Measurements from ENCODE around the gene CEP78.
A peak's percentile ranks its signal among the peaks of the same experiment; 100 is the strongest.
"Not testable (repeated sequence)": the region's sequence is repeated elsewhere in the genome, so short reads cannot be mapped to it uniquely, and the experiment has no call there.

The CEP78 gene

DNA sequence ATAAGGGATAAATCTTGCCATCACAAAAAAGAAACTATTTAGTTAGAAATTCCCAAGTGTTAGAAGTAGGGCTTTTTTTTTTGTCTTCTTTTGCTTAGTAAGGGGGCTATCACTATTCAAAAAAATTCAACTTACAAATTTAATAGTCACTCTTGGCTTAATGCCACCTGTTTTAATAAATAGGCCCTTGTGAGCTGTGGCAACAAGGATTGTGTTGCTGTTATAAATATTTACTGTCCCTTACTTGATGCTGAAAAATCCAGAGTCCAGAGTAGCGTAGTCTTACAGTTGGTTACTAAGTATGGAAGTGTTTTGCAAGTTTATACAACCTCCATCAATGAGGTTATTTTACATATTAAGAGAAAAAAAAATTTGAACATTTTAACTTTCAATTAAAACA is 21.4 kb upstream of the CEP78 start:
- TF ChIP-seq CTCF (conservative IDR thresholded peaks at IDR 0.05) (no peak), ZFX (IDR thresholded peaks at IDR 0.05) (no peak)
- no peak overlapping the region for H3K27ac ChIP-seq

DNA sequence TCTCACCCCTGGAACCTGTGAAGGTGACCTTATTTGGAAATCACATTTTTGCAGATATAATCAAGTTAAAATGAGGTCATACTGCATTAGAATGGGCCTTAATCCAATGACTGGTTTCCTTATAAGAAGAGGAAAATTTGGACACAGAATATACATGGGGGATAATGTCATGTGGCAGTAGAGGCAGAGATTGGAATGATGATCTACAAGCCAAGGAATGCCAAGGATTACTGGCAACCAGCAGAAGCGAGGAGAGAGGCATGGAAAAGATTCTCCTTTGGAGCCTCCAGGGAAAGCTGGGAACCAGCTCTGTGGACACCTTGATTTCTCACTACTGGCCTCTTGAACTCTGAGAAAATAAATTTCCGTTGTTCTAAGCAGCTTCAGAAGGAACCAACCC is 20.2 kb upstream of the CEP78 start:
- TF ChIP-seq CTCF (conservative IDR thresholded peaks at IDR 0.05) (no peak), ZFX (IDR thresholded peaks at IDR 0.05) (no peak)
- H3K27ac ChIP-seq = no peak overlapping the region

DNA sequence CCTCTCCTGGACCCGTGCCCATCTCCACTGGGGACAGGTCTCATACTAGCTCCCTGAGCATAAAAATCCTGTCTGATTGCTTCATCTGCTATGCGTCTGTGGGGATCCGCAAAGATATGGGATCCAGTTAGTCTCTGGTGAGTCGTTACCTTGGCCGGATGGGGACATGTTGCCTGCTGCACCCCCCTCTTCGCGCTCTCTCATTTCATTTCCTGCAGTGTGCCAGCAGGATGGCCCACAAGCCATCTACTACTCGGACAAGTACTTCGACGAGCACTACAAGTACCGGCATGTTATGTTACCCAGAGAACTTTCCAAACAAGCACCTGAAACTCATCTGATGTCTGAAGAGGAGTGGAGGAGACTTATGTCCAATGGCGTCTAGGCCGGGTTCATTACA is 17.0 kb upstream of the CEP78 start:
- no peak overlapping the region for H3K27ac ChIP-seq
- TF ChIP-seq CTCF (conservative IDR thresholded peaks at IDR 0.05) (no peak), ZFX (IDR thresholded peaks at IDR 0.05) (no peak)

- TF ChIP-seq ZFX (IDR thresholded peaks at IDR 0.05) = no peak
- H3K27ac ChIP-seq = no peak overlapping the region
Measured at GRCh38 chr9:78221425-78221824, 14.4 kb upstream of the CEP78 start.

GRCh38 chr9:78221841-78222240 is 14.0 kb upstream of the CEP78 start:
- not testable (repeated sequence) for H3K27ac ChIP-seq

DNA sequence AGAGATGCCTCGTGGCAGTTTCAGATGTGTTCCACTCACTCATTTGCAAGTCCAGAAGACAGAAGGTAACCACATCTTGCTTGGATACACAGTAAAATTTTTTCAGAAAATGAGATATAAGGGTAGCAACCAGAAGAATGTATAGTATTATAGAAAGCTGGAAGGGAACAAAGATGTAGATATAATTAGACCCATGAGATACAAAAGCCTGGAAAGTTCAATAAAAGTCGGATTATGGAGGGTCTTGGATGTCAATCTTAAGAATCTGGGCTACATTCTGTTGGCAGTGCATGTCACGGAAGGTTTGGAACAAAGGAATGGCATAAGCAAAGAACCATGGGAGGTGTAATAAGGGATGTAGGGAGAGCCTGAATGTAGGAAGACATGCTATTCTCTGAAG is 5.1 kb upstream of the CEP78 start:
- no peak overlapping the region for H3K27ac ChIP-seq
- no peak for TF ChIP-seq ZFX (IDR thresholded peaks at IDR 0.05)
- no peak for TF ChIP-seq CTCF (conservative IDR thresholded peaks at IDR 0.05)

GRCh38 chr9:78232471-78232870 is 3.4 kb upstream of the CEP78 start:
- not testable (repeated sequence) for H3K27ac ChIP-seq

- TF ChIP-seq CTCF (conservative IDR thresholded peaks at IDR 0.05) (no peak), ZFX (IDR thresholded peaks at IDR 0.05) (no peak)
Measured at GRCh38 chr9:78234810-78235209, 1.1 kb upstream of the CEP78 start.

GRCh38 chr9:78235256-78235761 is 566 bp upstream of the CEP78 start:
- no peak for TF ChIP-seq CTCF (conservative IDR thresholded peaks at IDR 0.05)
- TF ChIP-seq ZFX (IDR thresholded peaks at IDR 0.05) = no peak

More at GRCh38 chr9:78234810-78235209, 1.1 kb upstream of the CEP78 start:
- no peak overlapping the region for H3K27ac ChIP-seq

More at GRCh38 chr9:78235256-78235761, 566 bp upstream of the CEP78 start:
- peak overlapping the region; percentile 85 for H3K27ac ChIP-seq

Measured in C4-2B (cell line).